PC-9 (cell line): ENCODE results near the gene MAML3. TPM values are rescaled to one million over a fixed set of nuclear protein-coding genes. Genes with fewer than 3 reads are reported as not detected.

Source experiments
- BruUV-seq: library from RNA; stranded (reverse); fragments of 400-500 nt; replicated peaks from 2 replicates; lab custom pipeline; 2021; lab: Mats Ljungman, UMichigan
- CTCF ChIA-PET: fragments of 300-600 bp; sonication (Branson Sonifier 250); formaldehyde crosslinking; loops from one replicate; lab custom pipeline; 2022; ENCODE audit warnings: antibody characterized with exemption; lab: Charles Lee
- POLR2A ChIA-PET: fragments of 300-600 bp; sonication (Branson Sonifier 250); formaldehyde crosslinking; loops from one replicate; lab custom pipeline; 2022; ENCODE audit warnings: antibody characterized with exemption; ENCODE audit not compliant: unreplicated experiment; lab: Charles Lee
- DNase-seq, 2 experiments: peaks; one replicate each; pipeline versions ENCODE4 v3.0.0 to v3.0.0-alpha.2; 2015 to 2022; ENCODE audit warnings: mixed read lengths in 1 of 2
- H2AFZ ChIP-seq: fragments of 200-600 bp; sonication (generic); 2 replicates; pipeline ENCODE4 v1.8.1; 2017; ENCODE audit warnings: antibody characterized with exemption
- H3F3A ChIP-seq: fragments of 200-600 bp; sonication (generic); 2 replicates; pipeline ENCODE4 v1.8.1; 2017; ENCODE audit warnings: antibody characterized with exemption, mild to moderate bottlenecking, low read depth; ENCODE audit not compliant: insufficient read depth
- H3K27ac ChIP-seq: fragments of 200-600 bp; sonication (generic); 2 replicates; pipeline ENCODE4 v1.6.1; 2016; ENCODE audit warnings: mixed run types
- H3K27me3 ChIP-seq: fragments of 200-600 bp; sonication (generic); 2 replicates; pipeline ENCODE4 v1.6.1; 2016; ENCODE audit warnings: low read depth, mixed run types; ENCODE audit not compliant: insufficient read depth
- H3K36me3 ChIP-seq: fragments of 200-600 bp; sonication (generic); 2 replicates; pipeline ENCODE4 v1.6.1; 2016; ENCODE audit warnings: low read depth, mixed run types
- H3K4me1 ChIP-seq: fragments of 200-600 bp; sonication (generic); replicated peaks from 2 replicates; pipeline ENCODE4 v1.6.1; 2016; ENCODE audit warnings: mixed run types; ENCODE audit not compliant: insufficient read depth
- H3K4me2 ChIP-seq: fragments of 200-600 bp; sonication (generic); 2 replicates; pipeline ENCODE4 v1.6.1; 2017; ENCODE audit warnings: mixed run types
- H3K4me3 ChIP-seq: fragments of 200-600 bp; sonication (generic); 2 replicates; pipeline ENCODE4 v1.6.1; 2016; ENCODE audit warnings: mixed run types
- H3K79me2 ChIP-seq: fragments of 200-600 bp; sonication (generic); 2 replicates; pipeline ENCODE4 v1.6.1; 2017; ENCODE audit warnings: low read depth, mixed run types
- H3K9me2 ChIP-seq: fragments of 200-600 bp; sonication (generic); 2 replicates; pipeline ENCODE4 v1.8.1; 2017; ENCODE audit warnings: mild to moderate bottlenecking; ENCODE audit not compliant: insufficient read depth
- H3K9me3 ChIP-seq: fragments of 200-600 bp; sonication (generic); 2 replicates; pipeline ENCODE4 v1.8.1; 2016; ENCODE audit warnings: low read depth; ENCODE audit not compliant: insufficient read depth
- H4K20me1 ChIP-seq: fragments of 200-600 bp; sonication (generic); 2 replicates; pipeline ENCODE4 v1.8.1; 2017; ENCODE audit not compliant: insufficient read depth
- EZH2 ChIP-seq: fragments of 200-600 bp; sonication (generic); IDR thresholded peaks from 2 replicates; pipeline ENCODE4 v1.8.0; 2017; ENCODE audit warnings: antibody characterized with exemption, low read depth
- intact Hi-C: fragments of 100-400 bp; cut with micrococcal nuclease; formaldehyde crosslinking; loops from one replicate; pipeline ENCODE4 v1.10.0; 2022; ENCODE audit not compliant: unreplicated experiment
- total RNA-seq: library from RNA; stranded (reverse); gene quantifications from 2 replicates; pipeline ENCODE4 v1.2.3, GENCODE V29; 2021
- TF ChIP-seq, protein P1 (sequence below): fragments of 200-600 bp; sonication (generic); conservative IDR thresholded peaks from 2 replicates; pipeline ENCODE4 v1.6.1; 2017; ENCODE audit warnings: mixed run types, antibody characterized with exemption, mild to moderate bottlenecking, moderate library complexity

The MAML3 gene
- total RNA-seq, 1 experiment from 2014 or later: 15.2 TPM

DNA sequence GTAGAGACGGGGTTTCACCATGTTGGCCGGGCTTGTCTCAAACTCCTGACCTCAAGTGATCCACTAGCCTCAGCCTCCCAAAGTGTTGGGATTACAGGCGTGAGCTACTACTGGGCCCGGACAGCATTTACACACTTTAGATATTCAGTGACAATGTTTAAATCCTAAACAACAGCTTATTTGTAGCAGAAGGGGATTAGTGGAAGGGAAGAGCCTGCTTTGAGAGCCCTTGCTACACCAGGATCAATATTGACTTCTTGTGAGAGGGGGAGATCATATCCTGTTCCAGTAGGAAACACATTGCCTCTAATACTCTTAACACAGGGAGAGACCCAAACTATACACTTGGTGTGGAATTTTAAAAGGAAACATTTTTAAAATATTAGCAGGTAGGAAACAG is 481.3 kb downstream of the MAML3 start:
- Histone ChIP-seq H3K27ac (no peak overlapping the region), H3F3A (no peaks in the 10 kb centered on the region), H3K4me3 (no peak overlapping the region), H3K4me2 (no peak overlapping the region), H3K79me2 (peaks cover 45% of the 10 kb centered on the region), H3K27me3 (no peaks in the 10 kb centered on the region), H3K4me1 (peaks cover 5% of the 10 kb centered on the region), H3K36me3 (peaks cover 12% of the 10 kb centered on the region; the same call in 1 of the 2 replicates), H3K9me2 (no peaks in the 10 kb centered on the region), H4K20me1 (no peaks in the 10 kb centered on the region), H3K9me3 (no peaks in the 10 kb centered on the region), H2AFZ (no peak overlapping the region)
- DNase-seq: no peak
- ChIA-PET POLR2A (no interaction called here), CTCF (no interaction called here)
- intact Hi-C loops: no loop called here
- no peak for TF ChIP-seq EZH2
- TF ChIP-seq, protein P1, sequence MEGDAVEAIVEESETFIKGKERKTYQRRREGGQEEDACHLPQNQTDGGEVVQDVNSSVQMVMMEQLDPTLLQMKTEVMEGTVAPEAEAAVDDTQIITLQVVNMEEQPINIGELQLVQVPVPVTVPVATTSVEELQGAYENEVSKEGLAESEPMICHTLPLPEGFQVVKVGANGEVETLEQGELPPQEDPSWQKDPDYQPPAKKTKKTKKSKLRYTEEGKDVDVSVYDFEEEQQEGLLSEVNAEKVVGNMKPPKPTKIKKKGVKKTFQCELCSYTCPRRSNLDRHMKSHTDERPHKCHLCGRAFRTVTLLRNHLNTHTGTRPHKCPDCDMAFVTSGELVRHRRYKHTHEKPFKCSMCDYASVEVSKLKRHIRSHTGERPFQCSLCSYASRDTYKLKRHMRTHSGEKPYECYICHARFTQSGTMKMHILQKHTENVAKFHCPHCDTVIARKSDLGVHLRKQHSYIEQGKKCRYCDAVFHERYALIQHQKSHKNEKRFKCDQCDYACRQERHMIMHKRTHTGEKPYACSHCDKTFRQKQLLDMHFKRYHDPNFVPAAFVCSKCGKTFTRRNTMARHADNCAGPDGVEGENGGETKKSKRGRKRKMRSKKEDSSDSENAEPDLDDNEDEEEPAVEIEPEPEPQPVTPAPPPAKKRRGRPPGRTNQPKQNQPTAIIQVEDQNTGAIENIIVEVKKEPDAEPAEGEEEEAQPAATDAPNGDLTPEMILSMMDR: no peak
- no TSS peak for BruUV-seq

DNA sequence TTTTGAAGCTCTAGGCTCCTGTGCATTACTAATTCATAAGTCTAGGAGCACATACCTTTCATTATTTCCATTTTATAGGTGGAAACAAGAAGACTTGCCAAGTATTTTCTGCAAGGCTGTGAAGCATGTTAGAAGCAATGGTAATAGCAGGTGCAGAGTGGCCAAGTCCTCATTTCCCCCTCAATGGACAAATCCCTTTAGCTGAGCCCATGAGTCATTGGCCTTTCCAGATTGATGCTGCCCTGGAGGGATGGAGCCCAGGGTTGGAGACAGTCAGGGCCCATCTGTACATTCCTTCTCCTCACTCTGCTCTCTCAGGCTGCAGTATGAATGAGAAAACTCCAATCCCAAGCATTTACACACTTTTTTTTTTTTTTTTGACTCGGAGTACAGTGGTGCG is 481.8 kb downstream of the MAML3 start:
- H3F3A ChIP-seq: no peaks in the 10 kb centered on the region; the same call in 1 of the 2 replicates
- H3K9me2 ChIP-seq: no peaks in the 10 kb centered on the region
- H3K79me2 ChIP-seq: peaks cover 50% of the 10 kb centered on the region
- H2AFZ ChIP-seq: no peak overlapping the region
- H3K4me2 ChIP-seq: no peak overlapping the region
- H3K27me3 ChIP-seq: no peaks in the 10 kb centered on the region
- DNase-seq: no peak
- H4K20me1 ChIP-seq: no peaks in the 10 kb centered on the region
- BruUV-seq: no TSS peak
- TF ChIP-seq, protein P1: no peak
- no peak for TF ChIP-seq EZH2
- CTCF ChIA-PET: no interaction called here
- POLR2A ChIA-PET: interaction anchor here (0.9 kb wide), 1 partner anchor 73 kb away, joined by 11 read pairs; no protein-coding TSS in a partner anchor
- H3K27ac ChIP-seq: no peak overlapping the region
- peaks cover 12% of the 10 kb centered on the region; the same call in 1 of the 2 replicates for H3K36me3 ChIP-seq
- intact Hi-C loops: no loop called here
- no peaks in the 10 kb centered on the region for H3K9me3 ChIP-seq
- H3K4me3 ChIP-seq: no peak overlapping the region
- peaks cover 10% of the 10 kb centered on the region for H3K4me1 ChIP-seq

DNA sequence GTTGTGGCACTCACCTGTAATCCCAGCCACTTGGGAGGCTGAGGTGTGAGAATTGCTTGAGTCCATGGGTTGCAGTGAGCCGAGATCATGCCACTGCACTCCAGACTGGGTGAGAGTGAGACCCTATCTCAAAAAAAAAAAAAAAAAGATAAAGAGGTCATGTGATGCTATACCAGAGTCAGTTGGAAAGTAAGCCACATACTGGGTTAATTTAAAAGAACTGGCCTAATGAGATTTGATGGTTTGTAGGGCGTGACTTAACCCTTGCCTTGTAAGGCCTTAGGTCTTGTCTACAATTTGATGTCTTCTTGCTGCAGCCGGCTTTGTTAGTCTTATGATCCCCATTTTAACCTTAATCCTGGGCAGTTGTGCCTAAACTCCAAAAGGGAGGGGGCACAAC is 483.2 kb downstream of the MAML3 start:
- peaks cover 15% of the 10 kb centered on the region for H3K4me1 ChIP-seq
- no peak for DNase-seq
- H3K27me3 ChIP-seq: no peaks in the 10 kb centered on the region
- H3K4me2 ChIP-seq: no peak overlapping the region
- no peaks in the 10 kb centered on the region for H3K9me2 ChIP-seq
- TF ChIP-seq, protein P1: no peak
- no peak for TF ChIP-seq EZH2
- no peaks in the 10 kb centered on the region for H4K20me1 ChIP-seq
- no peak overlapping the region for H3K4me3 ChIP-seq
- intact Hi-C loops: no loop called here
- no peak overlapping the region for H2AFZ ChIP-seq
- ChIA-PET CTCF (no interaction called here), POLR2A (no interaction called here)
- H3K79me2 ChIP-seq: peaks cover 48% of the 10 kb centered on the region
- H3F3A ChIP-seq: peaks cover 13% of the 10 kb centered on the region
- no peaks in the 10 kb centered on the region for H3K9me3 ChIP-seq
- no peak overlapping the region for H3K27ac ChIP-seq
- BruUV-seq: no TSS peak
- H3K36me3 ChIP-seq: peaks cover 7% of the 10 kb centered on the region; the same call in 1 of the 2 replicates
